Measurements from ENCODE around the gene SSRP1.
"Not testable (repeated sequence)": the region's sequence is repeated elsewhere in the genome, so short reads cannot be mapped to it uniquely, and the experiment has no call there.

SSRP1 gene

DNA sequence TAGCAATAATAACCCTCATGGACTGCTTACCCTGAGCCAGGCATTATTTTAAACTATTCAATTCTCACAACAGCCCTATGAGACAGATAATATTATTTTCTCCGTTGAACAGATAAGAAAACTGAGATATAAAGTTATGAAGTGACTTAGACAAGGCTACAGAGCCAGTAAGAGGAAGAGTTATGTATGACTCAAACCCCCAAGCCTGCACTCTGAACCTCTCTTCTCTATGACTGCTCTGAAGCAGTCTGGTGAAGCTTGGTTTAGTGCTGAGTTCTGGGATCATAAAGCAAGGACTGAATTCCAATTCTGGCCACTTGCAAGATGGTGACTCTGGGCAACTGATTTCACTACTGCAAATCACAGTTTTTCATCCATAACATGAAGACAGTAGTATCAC is 45.4 kb downstream of the SSRP1 start:
- no peak for DNase-seq (ENCODE audit: low read depth)
- H3K4me3 ChIP-seq (ENCODE audit: low read depth, low read length), result no peak overlapping the region
- TF ChIP-seq, protein P1, sequence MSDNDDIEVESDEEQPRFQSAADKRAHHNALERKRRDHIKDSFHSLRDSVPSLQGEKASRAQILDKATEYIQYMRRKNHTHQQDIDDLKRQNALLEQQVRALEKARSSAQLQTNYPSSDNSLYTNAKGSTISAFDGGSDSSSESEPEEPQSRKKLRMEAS (IDR thresholded peaks at IDR 0.05; ENCODE audit: low read depth, low read length), result no peak
- TF ChIP-seq MYC (IDR thresholded peaks at IDR 0.05; ENCODE audit: low read depth, low read length) (no peak), POLR2A (IDR thresholded peaks at IDR 0.05; ENCODE audit: extremely low read depth, insufficient read length) (no peak)
- TF ChIP-seq, protein P2, sequence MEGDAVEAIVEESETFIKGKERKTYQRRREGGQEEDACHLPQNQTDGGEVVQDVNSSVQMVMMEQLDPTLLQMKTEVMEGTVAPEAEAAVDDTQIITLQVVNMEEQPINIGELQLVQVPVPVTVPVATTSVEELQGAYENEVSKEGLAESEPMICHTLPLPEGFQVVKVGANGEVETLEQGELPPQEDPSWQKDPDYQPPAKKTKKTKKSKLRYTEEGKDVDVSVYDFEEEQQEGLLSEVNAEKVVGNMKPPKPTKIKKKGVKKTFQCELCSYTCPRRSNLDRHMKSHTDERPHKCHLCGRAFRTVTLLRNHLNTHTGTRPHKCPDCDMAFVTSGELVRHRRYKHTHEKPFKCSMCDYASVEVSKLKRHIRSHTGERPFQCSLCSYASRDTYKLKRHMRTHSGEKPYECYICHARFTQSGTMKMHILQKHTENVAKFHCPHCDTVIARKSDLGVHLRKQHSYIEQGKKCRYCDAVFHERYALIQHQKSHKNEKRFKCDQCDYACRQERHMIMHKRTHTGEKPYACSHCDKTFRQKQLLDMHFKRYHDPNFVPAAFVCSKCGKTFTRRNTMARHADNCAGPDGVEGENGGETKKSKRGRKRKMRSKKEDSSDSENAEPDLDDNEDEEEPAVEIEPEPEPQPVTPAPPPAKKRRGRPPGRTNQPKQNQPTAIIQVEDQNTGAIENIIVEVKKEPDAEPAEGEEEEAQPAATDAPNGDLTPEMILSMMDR (IDR thresholded peaks at IDR 0.05; ENCODE audit: low read depth, low read length), result no peak

DNA sequence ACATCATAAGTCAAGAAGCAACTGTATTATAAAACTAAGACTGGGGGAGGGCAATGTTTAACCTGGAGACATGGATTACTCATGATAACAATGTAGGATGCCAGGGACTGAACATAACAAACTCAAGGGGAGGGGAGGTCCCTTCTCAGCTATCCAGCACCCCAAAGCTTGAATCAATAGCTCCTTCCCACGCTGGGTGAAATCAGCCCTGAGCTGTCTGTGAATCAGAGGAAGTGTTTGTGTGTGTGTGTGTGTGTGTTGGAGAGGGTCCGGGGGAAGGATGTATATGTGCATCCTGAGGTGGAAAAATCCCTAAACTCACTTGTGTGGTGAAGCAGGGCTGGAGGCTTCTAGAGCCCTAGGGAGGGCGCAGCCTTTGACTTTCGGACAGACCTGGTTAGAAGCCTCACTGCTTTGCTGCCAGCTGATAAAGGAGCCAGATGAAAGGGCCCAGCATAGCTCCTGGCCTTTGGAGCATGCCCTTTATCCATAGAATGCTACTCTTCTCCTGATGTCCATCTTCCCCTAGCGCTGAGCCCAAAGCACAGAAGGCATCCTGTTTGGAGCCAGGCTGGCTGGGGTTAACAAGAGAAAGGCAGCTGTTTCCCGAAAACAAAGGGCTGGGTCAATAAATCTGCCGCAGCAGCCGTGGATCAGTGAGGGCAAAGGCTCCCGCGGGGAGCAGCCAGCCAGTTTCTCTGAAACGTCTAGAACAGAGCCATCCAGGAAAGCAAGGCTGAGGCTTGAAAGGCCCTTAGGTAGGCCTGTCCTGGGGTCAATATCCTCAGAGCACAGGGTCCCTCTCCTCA is 46.7 kb downstream of the SSRP1 start:
- TF ChIP-seq, protein P2 (IDR thresholded peaks at IDR 0.05; ENCODE audit: low read depth, low read length), result no peak
- no peak for TF ChIP-seq POLR2A (IDR thresholded peaks at IDR 0.05; ENCODE audit: extremely low read depth, insufficient read length)
- TF ChIP-seq, protein P1 (IDR thresholded peaks at IDR 0.05; ENCODE audit: low read depth, low read length), result no peak
- no peak for TF ChIP-seq MYC (IDR thresholded peaks at IDR 0.05; ENCODE audit: low read depth, low read length)
- no peak for DNase-seq (ENCODE audit: low read depth)
- no peak overlapping the region for H3K4me3 ChIP-seq (ENCODE audit: low read depth, low read length)

DNA sequence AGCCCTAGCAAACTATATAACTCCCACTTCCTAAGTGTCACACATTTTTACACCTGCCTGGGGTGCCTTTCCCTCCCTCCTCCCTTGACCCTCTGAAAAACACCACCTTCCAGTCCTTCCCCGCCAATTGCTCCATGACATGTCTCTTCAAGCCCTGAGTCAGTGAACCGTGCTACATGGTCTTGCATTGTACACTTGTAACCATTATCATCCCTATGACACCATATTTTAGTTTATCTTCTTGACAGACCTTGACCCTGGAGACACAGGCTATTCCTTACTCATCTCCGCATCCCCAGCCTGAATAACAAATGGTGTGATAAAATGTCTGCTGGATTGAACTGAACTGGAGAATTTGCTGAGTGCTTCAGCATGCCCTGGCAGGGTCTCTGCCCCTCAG is 47.8 kb downstream of the SSRP1 start:
- no peak overlapping the region for H3K4me3 ChIP-seq (ENCODE audit: low read depth, low read length)
- TF ChIP-seq, protein P1 (IDR thresholded peaks at IDR 0.05; ENCODE audit: low read depth, low read length), result no peak
- TF ChIP-seq, protein P2 (IDR thresholded peaks at IDR 0.05; ENCODE audit: low read depth, low read length), result no peak
- no peak for TF ChIP-seq MYC (IDR thresholded peaks at IDR 0.05; ENCODE audit: low read depth, low read length)
- TF ChIP-seq POLR2A (IDR thresholded peaks at IDR 0.05; ENCODE audit: extremely low read depth, insufficient read length), result no peak
- DNase-seq (ENCODE audit: low read depth), result no peak

DNA sequence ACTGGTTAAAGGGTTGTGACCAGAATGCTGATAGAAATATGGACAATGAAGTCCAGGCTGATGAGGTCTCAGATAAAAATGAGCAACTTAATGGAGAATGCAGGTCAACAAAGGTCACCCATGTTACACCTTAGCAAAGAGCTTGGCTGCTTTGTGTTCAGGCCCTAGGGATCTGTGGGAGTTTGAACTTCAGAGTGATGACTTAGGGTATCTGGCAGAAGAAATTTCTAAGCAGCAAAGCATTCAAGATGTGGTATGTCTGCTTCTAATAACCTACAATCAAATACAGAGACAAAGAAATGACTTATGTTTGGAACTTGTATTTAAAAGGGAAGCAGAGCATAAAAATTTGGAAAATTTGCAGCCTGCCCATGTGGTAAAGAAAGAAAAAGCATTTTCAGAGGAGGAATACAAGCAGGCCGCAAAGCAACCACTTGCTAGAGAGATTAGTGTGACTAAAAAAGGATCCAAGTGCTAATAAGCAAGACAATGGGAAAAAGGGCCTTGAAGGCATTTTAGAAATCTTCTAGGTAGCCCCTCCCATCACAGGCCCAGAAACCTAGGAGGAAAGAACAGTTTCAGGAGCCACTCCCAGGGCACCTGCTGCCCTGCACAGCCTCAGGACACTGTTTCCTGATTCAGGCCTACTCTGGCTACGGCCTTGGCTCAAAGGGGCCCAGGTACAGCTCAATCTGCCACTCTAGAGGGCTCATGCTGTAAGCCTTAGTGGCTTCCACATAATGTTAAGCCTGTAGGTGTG is 52.3 kb downstream of the SSRP1 start:
- no peak overlapping the region for H3K4me3 ChIP-seq (ENCODE audit: low read depth, low read length)
- no peak for TF ChIP-seq MYC (IDR thresholded peaks at IDR 0.05; ENCODE audit: low read depth, low read length)
- TF ChIP-seq, protein P2 (IDR thresholded peaks at IDR 0.05; ENCODE audit: low read depth, low read length), result no peak
- no peak for TF ChIP-seq POLR2A (IDR thresholded peaks at IDR 0.05; ENCODE audit: extremely low read depth, insufficient read length)
- TF ChIP-seq, protein P1 (IDR thresholded peaks at IDR 0.05; ENCODE audit: low read depth, low read length), result no peak
- no peak for DNase-seq (ENCODE audit: low read depth)

DNA sequence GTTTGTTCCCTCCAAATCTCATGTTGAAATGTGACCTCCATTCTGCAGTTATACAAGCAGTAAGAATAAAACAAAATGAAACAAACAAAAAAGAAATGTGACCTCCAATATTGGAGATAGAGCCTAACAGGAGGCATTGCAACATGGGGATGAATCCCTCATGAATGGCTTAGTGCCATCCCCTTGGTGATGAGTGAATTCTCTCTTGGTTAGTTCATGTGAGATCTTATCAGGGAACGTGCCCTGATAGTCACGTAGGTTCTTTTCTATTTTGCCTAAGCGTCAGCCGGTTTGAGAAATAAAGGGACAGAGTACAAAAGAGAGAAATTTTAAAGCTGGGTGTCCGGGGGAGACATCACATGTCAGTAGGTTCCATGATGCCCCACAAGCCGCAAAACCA is 54.1 kb downstream of the SSRP1 start:
- H3K4me3 ChIP-seq (ENCODE audit: low read depth, low read length); DNase-seq (ENCODE audit: low read depth): not testable (repeated sequence)

DNA sequence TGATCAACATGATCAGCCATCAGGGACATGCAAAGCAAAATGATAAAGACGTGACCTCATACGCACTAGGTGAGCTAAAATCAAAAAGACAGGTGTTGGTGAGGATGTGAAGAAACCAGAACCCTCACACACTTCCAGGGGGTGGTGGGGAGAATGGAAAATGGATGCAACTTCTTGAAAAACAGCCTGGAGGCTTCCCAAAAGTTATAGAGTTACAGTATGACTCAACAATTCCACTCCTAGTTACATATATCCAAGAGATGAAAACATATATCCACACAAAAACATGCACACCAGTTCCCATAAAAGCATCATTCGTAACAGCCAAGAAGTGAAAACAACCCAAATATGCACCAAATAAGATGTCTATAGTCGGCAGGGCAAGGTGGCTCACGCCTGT is 56.6 kb downstream of the SSRP1 start:
- no peak for DNase-seq (ENCODE audit: low read depth)
- H3K4me3 ChIP-seq (ENCODE audit: low read depth, low read length), result no peak overlapping the region
- no peak for TF ChIP-seq POLR2A (IDR thresholded peaks at IDR 0.05; ENCODE audit: extremely low read depth, insufficient read length)
- TF ChIP-seq MYC (IDR thresholded peaks at IDR 0.05; ENCODE audit: low read depth, low read length), result no peak
- TF ChIP-seq, protein P2 (IDR thresholded peaks at IDR 0.05; ENCODE audit: low read depth, low read length), result no peak

Data from NB4 (cell line).